ENCODE measurements around the gene MUC2.

Gene MUC2

GRCh38 chr11:1088927-1089737, 14.5 kb downstream of the MUC2 start:
- DNase-seq = no peak

DNA sequence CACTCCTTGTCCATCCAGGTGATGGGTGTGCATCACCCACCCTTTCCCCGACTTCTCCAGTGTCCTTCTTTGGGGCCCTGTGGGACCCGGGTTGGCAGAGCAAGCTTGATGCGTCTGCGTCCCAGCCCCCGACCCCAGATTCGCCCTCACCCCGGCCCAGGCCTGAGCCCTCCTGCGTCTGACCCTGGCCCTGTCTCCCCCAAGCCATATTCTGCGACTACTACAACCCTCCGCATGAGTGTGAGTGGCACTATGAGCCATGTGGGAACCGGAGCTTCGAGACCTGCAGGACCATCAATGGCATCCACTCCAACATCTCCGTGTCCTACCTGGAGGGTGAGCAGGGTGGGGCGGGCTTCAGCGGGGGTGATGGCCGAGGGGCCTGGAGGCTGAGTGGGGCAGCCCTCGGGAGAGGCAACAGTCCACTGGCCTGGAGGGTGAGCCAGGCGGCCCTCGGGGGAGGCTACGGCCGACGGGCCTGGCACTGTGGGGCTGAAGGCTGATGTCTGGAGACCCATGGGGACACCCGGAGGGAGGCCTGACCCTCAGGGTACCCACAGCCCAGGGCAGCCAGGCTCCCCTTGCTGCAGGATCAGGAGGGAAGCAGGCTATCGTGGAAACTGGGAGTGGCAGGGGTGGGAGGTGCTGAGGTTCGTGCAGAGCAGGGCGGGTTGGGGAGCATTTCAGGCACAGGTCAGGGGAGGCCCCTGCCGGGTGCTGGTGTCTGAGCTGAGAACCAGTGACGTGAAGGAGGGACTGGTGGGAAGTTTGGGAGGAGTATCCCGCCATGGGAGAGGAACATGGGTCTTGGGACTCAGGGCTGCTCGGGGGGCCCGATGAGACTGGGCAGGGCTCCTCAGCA, 15.3 kb downstream of the MUC2 start:
- no peak for DNase-seq

DNA sequence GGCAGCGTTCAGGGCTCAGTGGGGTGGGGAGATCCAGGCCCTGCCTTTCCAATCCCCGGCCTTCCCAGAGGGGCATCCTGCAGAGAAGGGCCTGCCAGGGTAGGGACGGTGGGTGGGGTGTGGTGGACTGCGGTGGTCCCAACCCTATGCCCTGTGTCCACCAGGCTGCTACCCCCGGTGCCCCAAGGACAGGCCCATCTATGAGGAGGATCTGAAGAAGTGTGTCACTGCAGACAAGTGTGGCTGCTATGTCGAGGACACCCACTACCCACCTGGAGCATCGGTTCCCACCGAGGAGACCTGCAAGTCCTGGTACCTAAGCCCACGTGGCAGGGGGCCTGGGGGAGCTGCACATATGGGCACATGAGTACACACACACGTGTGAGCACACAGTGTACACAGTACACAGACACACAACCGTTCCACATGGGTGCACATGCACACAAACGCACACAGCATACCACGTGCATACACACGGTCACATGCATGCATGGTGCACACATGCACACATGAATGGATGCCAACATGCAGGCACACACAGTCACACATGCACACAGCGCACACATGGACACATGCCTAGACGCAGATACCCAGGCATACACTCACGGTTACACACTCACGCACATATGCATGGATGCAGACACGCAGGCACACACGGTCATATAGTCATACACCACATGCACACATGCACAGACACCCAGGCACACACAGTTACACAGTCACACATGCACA, 16.1 kb downstream of the MUC2 start:
- DNase-seq = no peak

GRCh38 chr11:1091332-1092083, 16.8 kb downstream of the MUC2 start:
- no peak for DNase-seq

DNA sequence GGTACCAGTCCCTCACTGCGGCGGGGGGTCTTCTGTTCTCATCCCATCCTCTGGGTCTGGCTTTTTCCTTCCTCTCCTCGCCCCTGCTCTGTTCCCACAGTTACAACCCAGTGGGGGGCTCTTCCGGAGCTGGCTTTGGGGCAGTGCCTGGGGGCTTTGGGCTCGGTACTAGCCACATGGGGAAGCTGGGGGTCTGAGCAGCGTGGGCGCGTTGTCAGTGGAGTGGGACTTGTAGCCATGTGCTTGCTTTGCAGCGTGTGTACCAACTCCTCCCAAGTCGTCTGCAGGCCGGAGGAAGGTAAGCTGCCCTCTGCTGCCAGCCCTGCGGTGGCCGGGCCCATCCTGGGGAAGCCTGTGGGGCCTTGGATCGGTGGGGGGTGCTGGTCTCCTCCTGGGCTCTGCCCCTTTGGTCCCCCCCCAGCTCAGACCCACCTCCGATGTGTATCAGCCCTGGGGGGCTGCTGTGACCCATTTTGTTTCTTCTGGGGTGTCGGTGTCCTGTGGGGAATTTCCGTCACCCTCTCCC, 17.5 kb downstream of the MUC2 start:
- DNase-seq = no peak

DNA sequence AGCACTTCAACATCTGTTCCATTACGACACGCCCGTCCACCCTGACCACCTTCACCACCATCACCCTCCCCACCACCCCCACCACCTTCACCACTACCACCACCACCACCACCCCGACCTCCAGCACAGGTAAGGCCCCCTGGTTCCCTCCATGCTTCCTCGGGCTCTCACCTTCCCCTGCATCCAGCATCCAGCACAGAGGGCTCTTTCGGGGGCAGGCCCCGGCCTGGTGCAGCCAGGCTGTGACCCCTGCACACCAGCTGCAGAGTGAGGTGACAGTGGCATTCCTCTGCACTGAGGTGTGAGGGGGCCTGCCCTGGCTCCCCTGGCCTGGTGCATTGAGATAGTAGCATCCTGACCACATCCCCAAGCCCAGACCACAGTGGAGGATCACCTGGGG, 18.2 kb downstream of the MUC2 start:
- DNase-seq = no peak

GRCh38 chr11:1099519-1100355, 25.1 kb downstream of the MUC2 start:
- no peak for DNase-seq

GRCh38 chr11:1100417-1101245, 26.0 kb downstream of the MUC2 start:
- DNase-seq = no peak

DNA sequence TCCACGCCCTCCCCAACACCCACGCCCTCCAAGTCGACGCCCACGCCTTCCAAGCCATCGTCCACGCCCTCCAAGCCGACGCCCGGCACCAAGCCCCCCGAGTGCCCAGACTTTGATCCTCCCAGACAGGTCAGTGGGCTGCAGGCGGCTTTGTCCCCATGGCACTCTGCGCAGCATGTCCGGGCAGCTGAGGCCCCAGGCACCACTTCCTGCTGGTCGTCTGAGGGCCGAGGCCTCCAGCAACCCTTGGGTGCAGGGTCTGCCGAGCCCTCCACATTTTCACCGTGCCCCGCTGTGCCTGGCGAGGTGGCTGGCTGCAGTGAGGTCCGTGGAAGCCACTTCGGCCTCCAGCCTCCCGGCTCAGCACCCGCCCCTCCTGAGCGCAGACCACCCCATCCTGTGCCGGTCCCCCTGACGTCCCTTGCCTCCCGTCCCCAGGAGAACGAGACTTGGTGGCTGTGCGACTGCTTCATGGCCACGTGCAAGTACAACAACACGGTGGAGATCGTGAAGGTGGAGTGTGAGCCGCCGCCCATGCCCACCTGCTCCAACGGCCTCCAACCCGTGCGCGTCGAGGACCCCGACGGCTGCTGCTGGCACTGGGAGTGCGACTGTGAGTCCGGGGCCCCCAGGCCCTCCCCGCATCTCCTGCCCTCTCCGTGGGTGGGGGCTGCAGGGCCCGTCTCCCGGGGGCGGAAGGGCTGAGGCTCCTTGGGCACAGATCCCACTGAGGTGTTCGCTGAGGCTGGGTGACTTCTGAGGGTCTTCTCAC, 26.8 kb downstream of the MUC2 start:
- DNase-seq = no peak

- no peak for DNase-seq
Measured at GRCh38 chr11:1102221-1102971, 27.7 kb downstream of the MUC2 start.

- DNase-seq = no peak
Measured at GRCh38 chr11:1102996-1103395, 28.3 kb downstream of the MUC2 start.

GRCh38 chr11:1103401-1104360, 29.0 kb downstream of the MUC2 start:
- no peak for DNase-seq

DNA sequence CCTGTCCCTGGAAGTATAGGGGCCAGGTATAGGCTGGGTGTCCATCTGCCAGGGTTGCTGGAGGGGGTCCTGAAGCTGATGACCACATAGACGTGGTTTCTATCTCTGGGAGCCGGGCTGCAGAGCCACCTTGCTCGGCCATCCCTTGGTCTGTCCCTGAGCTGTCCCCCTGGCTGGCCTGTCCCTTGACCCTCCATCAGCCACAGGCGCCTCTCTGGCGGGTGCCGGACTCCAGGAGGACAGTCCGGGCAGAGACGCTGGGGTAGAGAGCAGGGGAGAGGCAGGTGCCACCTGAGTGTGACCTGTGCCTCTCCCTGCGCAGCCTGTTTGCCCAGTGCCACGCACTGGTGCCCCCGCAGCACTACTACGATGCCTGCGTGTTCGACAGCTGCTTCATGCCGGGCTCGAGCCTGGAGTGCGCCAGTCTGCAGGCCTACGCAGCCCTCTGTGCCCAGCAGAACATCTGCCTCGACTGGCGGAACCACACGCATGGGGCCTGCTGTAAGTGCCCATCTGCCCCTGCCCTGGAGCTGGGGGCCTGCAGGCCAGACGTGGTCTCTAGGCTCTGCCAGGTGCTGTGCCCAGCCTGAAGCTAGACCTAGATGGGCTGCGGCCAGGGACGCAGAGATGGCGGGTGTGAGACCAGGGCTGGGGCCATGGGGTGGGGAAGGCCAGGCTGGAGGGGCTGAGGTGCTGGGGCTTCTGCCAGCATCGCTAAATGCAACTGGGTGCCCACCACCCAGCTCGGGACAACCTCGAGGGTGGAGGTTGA, 29.9 kb downstream of the MUC2 start:
- no peak for DNase-seq

DNA sequence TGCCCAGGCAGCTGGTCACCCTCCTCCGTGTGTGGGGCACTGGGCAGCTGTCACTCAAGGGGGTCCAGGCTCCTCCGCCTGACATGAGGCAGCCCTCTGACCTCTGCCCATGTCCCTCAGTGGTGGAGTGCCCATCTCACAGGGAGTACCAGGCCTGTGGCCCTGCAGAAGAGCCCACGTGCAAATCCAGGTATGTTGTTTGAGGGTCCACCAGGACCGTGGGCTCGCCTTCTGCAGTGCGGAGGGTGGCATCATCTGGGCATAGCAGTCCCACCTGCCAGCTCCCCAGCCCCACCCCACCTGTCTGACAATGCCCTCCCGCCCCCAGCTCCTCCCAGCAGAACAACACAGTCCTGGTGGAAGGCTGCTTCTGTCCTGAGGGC, 30.5 kb downstream of the MUC2 start:
- no peak for DNase-seq

DNA sequence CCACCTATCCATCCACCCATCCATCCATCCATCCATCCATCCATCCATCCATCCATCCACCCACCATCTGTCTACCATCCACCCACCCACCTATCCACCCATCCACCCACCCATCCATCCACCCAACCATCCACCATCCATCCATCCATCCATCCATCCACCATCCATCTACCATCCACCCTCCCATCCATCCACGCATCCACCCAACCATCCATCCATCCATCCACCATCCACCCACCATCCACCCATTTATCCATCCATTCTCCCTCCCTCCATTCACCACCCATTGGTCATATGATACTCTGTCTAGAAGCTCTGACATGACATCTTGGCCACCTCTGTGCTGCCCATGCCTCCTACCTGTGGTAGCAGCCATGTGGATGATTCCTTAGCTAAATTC, 31.7 kb downstream of the MUC2 start:
- DNase-seq = no peak

- no peak for DNase-seq
Measured at GRCh38 chr11:1107316-1108245, 32.9 kb downstream of the MUC2 start.

Measured in activated T-cell treated with anti-CD3 and anti-CD28 coated beads, Interleukin-2, amount 50 U/mL, for 48 hours (primary cell).